ENCODE data around the gene MMP23B. TPM values are rescaled to one million over a fixed set of nuclear protein-coding genes. Genes with fewer than 3 reads are reported as not detected.

MMP23B gene
- polyA plus RNA-seq, 3 donors: 0.21 to 1.5 (median 0.24) TPM

- Histone ChIP-seq H3K27me3 (ENCODE audit: control insufficient read depth in 2 of 2, insufficient read depth in 2 of 2, low read length in 2 of 2) (no peaks in the 10 kb centered on the region), H4K20me1 (ENCODE audit: insufficient read depth, low read length) (peaks cover 12% of the 10 kb centered on the region), H3K4me1 (ENCODE audit: control insufficient read depth in 1 of 2, insufficient read depth in 2 of 2, low read length in 2 of 2) (peaks cover 26 to 33% of the 10 kb centered on the region in 2 donors), H2AFZ (ENCODE audit: insufficient read depth, low read depth, low read length, poor library complexity, severe bottlenecking) (peak overlapping the region; percentile 48), H3K4me3 (replicated peaks in 1 of 3; ENCODE audit: low read depth in 2 of 3, low read length in 3 of 3) (peak overlapping the region; percentile 87 to 92 (median 89)), H3K36me3 (replicated peaks in 1 of 2; ENCODE audit: control insufficient read depth in 1 of 2, insufficient read depth in 2 of 2, low read length in 2 of 2) (peaks cover 0 to 5% of the 10 kb centered on the region in 2 donors), H3K9me3 (replicated peaks in 1 of 2; ENCODE audit: control insufficient read depth in 1 of 2, insufficient read depth in 1 of 2, low read length in 2 of 2) (no peaks in the 10 kb centered on the region), H3K79me2 (ENCODE audit: insufficient read depth, low read length) (peaks cover 22% of the 10 kb centered on the region), H3K4me2 (replicated peaks; ENCODE audit: extremely low read depth, low read length, poor library complexity, severe bottlenecking) (peak overlapping the region; percentile 91), H3K9ac (ENCODE audit: insufficient read depth, low read length, poor library complexity, severe bottlenecking) (peak overlapping the region; percentile 100), H3K27ac (ENCODE audit: low read depth in 1 of 2, low read length in 2 of 2) (peak overlapping the region in 1 of 2 donors; percentile 98)
- Mint-ChIP-seq H3K27me3 (ENCODE audit: low read depth in 3 of 3) (peaks cover 0 to 6% (median 0%) of the 10 kb centered on the region in 3 donors), H3K4me1 (peaks cover 31% of the 10 kb centered on the region), H3K36me3 (peaks cover 9 to 11% of the 10 kb centered on the region in 2 donors), H3K9me3 (no peaks in the 10 kb centered on the region), H3K27ac (peak overlapping the region in 5 of 7 donors; percentile 45 to 95 (median 79)), H3K4me3 (peak overlapping the region; percentile 82 to 86)
- TF ChIP-seq CTCF (IDR thresholded peaks at IDR 0.05): no peak
- 12% methylated on average over 80 of the region's 80 CpGs for WGBS (ENCODE audit: insufficient coverage)
- intact Hi-C loops (cut with micrococcal nuclease): no loop called here
- DNase-seq: peak in 1 of 3 donors; percentile 34
Observed at GRCh38 chr1:1616045-1616790, 15.8 kb upstream of the MMP23B start.

GRCh38 chr1:1616838-1617237 is 15.1 kb upstream of the MMP23B start:
- no peak overlapping the region for H3K9ac ChIP-seq (ENCODE audit: insufficient read depth, low read length, poor library complexity, severe bottlenecking)
- DNase-seq: no peak
- peaks cover 22% of the 10 kb centered on the region for H3K79me2 ChIP-seq (ENCODE audit: insufficient read depth, low read length)
- Mint-ChIP-seq H3K36me3 (peaks cover 9 to 11% of the 10 kb centered on the region in 2 donors), H3K27ac (peak overlapping the region in 2 of 7 donors; percentile 56 to 79), H3K4me3 (peak overlapping the region; percentile 82 to 86), H3K9me3 (no peaks in the 10 kb centered on the region), H3K27me3 (ENCODE audit: low read depth in 3 of 3) (peaks cover 0 to 6% (median 0%) of the 10 kb centered on the region in 3 donors), H3K4me1 (peaks cover 31% of the 10 kb centered on the region)
- H3K4me2 ChIP-seq (replicated peaks; ENCODE audit: extremely low read depth, low read length, poor library complexity, severe bottlenecking): peak overlapping the region; percentile 91
- TF ChIP-seq CTCF (IDR thresholded peaks at IDR 0.05): no peak
- H4K20me1 ChIP-seq (ENCODE audit: insufficient read depth, low read length): peaks cover 12% of the 10 kb centered on the region
- no peaks in the 10 kb centered on the region for H3K27me3 ChIP-seq (ENCODE audit: control insufficient read depth in 2 of 2, insufficient read depth in 2 of 2, low read length in 2 of 2)
- WGBS (ENCODE audit: insufficient coverage): 94% methylated on average over 18 of the region's 19 CpGs
- H3K4me3 ChIP-seq (replicated peaks in 1 of 3; ENCODE audit: low read depth in 2 of 3, low read length in 3 of 3): peak overlapping the region in 2 of 3 experiments; percentile 44 to 87
- H3K36me3 ChIP-seq (replicated peaks in 1 of 2; ENCODE audit: control insufficient read depth in 1 of 2, insufficient read depth in 2 of 2, low read length in 2 of 2): peaks cover 0 to 5% of the 10 kb centered on the region in 2 donors
- intact Hi-C loops (cut with micrococcal nuclease): no loop called here
- no peak overlapping the region for H2AFZ ChIP-seq (ENCODE audit: insufficient read depth, low read depth, low read length, poor library complexity, severe bottlenecking)
- no peak overlapping the region for H3K27ac ChIP-seq (ENCODE audit: low read depth in 1 of 2, low read length in 2 of 2)
- H3K4me1 ChIP-seq (ENCODE audit: control insufficient read depth in 1 of 2, insufficient read depth in 2 of 2, low read length in 2 of 2): peaks cover 26 to 33% of the 10 kb centered on the region in 2 donors
- H3K9me3 ChIP-seq (replicated peaks in 1 of 2; ENCODE audit: control insufficient read depth in 1 of 2, insufficient read depth in 1 of 2, low read length in 2 of 2): no peaks in the 10 kb centered on the region

Data from CD14-positive monocyte (primary cell).